ENCODE data around the gene PDGFC. TPM values are rescaled to one million over a fixed set of nuclear protein-coding genes. Genes with fewer than 3 reads are reported as not detected.

Gene PDGFC
- total RNA-seq, 1 experiment from 2014 or later: 14.5 TPM

- Histone ChIP-seq H3K36me3 (ENCODE audit: control insufficient read depth, insufficient read depth, low read length) (no peaks in the 10 kb centered on the region), H3K27me3 (ENCODE audit: control insufficient read depth, insufficient read depth, low read length) (no peaks in the 10 kb centered on the region), H3K9me3 (ENCODE audit: control insufficient read depth, insufficient read depth, low read depth, low read length) (no peaks in the 10 kb centered on the region), H3K27ac (ENCODE audit: low read length) (no peak overlapping the region), H3K4me1 (ENCODE audit: control insufficient read depth, insufficient read depth, low read length) (no peaks in the 10 kb centered on the region), H3K4me3 (ENCODE audit: low read depth in 2 of 2, low read length in 2 of 2) (no peak overlapping the region)
- ATAC-seq: no peak
- ChIA-PET POLR2A (interaction anchor here (0.6 kb wide), 1 partner anchor 11 kb away, joined by 7 read pairs; no protein-coding TSS in a partner anchor), CTCF (no interaction called here)
- BruUV-seq (replicated peaks): no TSS peak
- DNase-seq (ENCODE audit: low read depth, low spot score): no peak
- in situ Hi-C loops (cut with HindIII; ENCODE audit: low pct_unique_long_range_greater_than_20kb, low sequenced_read_pairs) (no loop called here), intact Hi-C loops (cut with micrococcal nuclease; ENCODE audit: unreplicated experiment) (no loop called here)
- TF ChIP-seq TCF7L2 (IDR thresholded peaks at IDR 0.05; ENCODE audit: low read depth, low read length) (no peak), POLR2AphosphoS5 (IDR thresholded peaks at IDR 0.05; ENCODE audit: low read depth, low read length) (no peak), SIN3A (IDR thresholded peaks at IDR 0.05; ENCODE audit: borderline replicate concordance, insufficient read depth, low read depth, low read length) (no peak), CTCF (IDR thresholded peaks at IDR 0.05) (no peak)
- TF ChIP-seq, protein P1, sequence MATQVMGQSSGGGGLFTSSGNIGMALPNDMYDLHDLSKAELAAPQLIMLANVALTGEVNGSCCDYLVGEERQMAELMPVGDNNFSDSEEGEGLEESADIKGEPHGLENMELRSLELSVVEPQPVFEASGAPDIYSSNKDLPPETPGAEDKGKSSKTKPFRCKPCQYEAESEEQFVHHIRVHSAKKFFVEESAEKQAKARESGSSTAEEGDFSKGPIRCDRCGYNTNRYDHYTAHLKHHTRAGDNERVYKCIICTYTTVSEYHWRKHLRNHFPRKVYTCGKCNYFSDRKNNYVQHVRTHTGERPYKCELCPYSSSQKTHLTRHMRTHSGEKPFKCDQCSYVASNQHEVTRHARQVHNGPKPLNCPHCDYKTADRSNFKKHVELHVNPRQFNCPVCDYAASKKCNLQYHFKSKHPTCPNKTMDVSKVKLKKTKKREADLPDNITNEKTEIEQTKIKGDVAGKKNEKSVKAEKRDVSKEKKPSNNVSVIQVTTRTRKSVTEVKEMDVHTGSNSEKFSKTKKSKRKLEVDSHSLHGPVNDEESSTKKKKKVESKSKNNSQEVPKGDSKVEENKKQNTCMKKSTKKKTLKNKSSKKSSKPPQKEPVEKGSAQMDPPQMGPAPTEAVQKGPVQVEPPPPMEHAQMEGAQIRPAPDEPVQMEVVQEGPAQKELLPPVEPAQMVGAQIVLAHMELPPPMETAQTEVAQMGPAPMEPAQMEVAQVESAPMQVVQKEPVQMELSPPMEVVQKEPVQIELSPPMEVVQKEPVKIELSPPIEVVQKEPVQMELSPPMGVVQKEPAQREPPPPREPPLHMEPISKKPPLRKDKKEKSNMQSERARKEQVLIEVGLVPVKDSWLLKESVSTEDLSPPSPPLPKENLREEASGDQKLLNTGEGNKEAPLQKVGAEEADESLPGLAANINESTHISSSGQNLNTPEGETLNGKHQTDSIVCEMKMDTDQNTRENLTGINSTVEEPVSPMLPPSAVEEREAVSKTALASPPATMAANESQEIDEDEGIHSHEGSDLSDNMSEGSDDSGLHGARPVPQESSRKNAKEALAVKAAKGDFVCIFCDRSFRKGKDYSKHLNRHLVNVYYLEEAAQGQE (IDR thresholded peaks at IDR 0.05; ENCODE audit: insufficient read depth in 1 of 2, low read depth in 2 of 2, low read length in 1 of 2): no peak
Measured at GRCh38 chr4:156815717-156816359, 155.8 kb downstream of the PDGFC start.

GRCh38 chr4:156811963-156812362 is 159.6 kb downstream of the PDGFC start:
- ChIA-PET CTCF (no interaction called here), POLR2A (no interaction called here)
- in situ Hi-C loops (cut with HindIII; ENCODE audit: low pct_unique_long_range_greater_than_20kb, low sequenced_read_pairs) (no loop called here), intact Hi-C loops (cut with micrococcal nuclease; ENCODE audit: unreplicated experiment) (no loop called here)
- no TSS peak for BruUV-seq (replicated peaks)
- no peak for DNase-seq (ENCODE audit: low read depth, low spot score)
- H3K9me3 ChIP-seq (ENCODE audit: control insufficient read depth, insufficient read depth, low read depth, low read length): no peaks in the 10 kb centered on the region
- no peak for TF ChIP-seq SIN3A (IDR thresholded peaks at IDR 0.05; ENCODE audit: borderline replicate concordance, insufficient read depth, low read depth, low read length)
- no peak for TF ChIP-seq TCF7L2 (IDR thresholded peaks at IDR 0.05; ENCODE audit: low read depth, low read length)
- no peaks in the 10 kb centered on the region for H3K27me3 ChIP-seq (ENCODE audit: control insufficient read depth, insufficient read depth, low read length)
- no peak overlapping the region for H3K4me3 ChIP-seq (ENCODE audit: low read depth in 2 of 2, low read length in 2 of 2)
- H3K27ac ChIP-seq (ENCODE audit: low read length): no peak overlapping the region
- ATAC-seq: no peak
- no peaks in the 10 kb centered on the region for H3K4me1 ChIP-seq (ENCODE audit: control insufficient read depth, insufficient read depth, low read length)
- no peaks in the 10 kb centered on the region for H3K36me3 ChIP-seq (ENCODE audit: control insufficient read depth, insufficient read depth, low read length)

DNA sequence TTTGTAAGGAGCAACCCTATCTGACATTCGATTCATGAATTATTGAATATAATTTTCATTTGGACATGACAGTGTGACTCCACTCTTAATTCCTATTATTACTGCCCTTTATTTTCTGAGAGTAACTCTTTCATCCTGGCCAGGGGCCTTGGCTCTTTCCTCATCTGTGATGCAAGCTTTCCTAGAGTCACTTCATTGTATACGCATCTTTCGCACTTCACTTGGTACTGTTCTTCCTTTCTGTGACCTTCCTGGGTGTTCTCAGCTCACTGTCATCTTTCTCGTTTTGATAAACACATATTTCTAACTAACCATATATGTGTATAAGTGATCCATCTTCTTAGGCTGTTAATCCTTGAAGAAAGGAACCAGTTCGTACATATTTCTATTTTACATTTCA is 160.3 kb downstream of the PDGFC start:
- no peak overlapping the region for H3K27ac ChIP-seq (ENCODE audit: low read length)
- DNase-seq (ENCODE audit: low read depth, low spot score) (no peak), ATAC-seq (no peak)
- no TSS peak for BruUV-seq (replicated peaks)
- ChIA-PET POLR2A (no interaction called here), CTCF (no interaction called here)
- H3K4me1 ChIP-seq (ENCODE audit: control insufficient read depth, insufficient read depth, low read length): no peaks in the 10 kb centered on the region
- H3K36me3 ChIP-seq (ENCODE audit: control insufficient read depth, insufficient read depth, low read length): no peaks in the 10 kb centered on the region
- intact Hi-C loops (cut with micrococcal nuclease; ENCODE audit: unreplicated experiment): no loop called here
- no peak overlapping the region for H3K4me3 ChIP-seq (ENCODE audit: low read depth in 2 of 2, low read length in 2 of 2)
- H3K9me3 ChIP-seq (ENCODE audit: control insufficient read depth, insufficient read depth, low read depth, low read length): no peaks in the 10 kb centered on the region
- in situ Hi-C loops (cut with HindIII; ENCODE audit: low pct_unique_long_range_greater_than_20kb, low sequenced_read_pairs): no loop called here
- no peaks in the 10 kb centered on the region for H3K27me3 ChIP-seq (ENCODE audit: control insufficient read depth, insufficient read depth, low read length)
- TF ChIP-seq, protein P1 (IDR thresholded peaks at IDR 0.05; ENCODE audit: insufficient read depth in 1 of 2, low read depth in 2 of 2, low read length in 1 of 2): no peak
- TF ChIP-seq SIN3A (IDR thresholded peaks at IDR 0.05; ENCODE audit: borderline replicate concordance, insufficient read depth, low read depth, low read length) (no peak), POLR2AphosphoS5 (IDR thresholded peaks at IDR 0.05; ENCODE audit: low read depth, low read length) (no peak), TCF7L2 (IDR thresholded peaks at IDR 0.05; ENCODE audit: low read depth, low read length) (no peak), CTCF (IDR thresholded peaks at IDR 0.05) (no peak)

Measured in Panc1 (cell line).